GM10266 (cell line): ENCODE results near the gene PPP1CA.

Source experiments
- DNase-seq: peaks from one replicate; pipeline ENCODE4 v3.0.0; 2012; ENCODE audit errors: extremely low spot score
- TF ChIP-seq, protein P1 (sequence below): IDR thresholded peaks from 2 replicates; pipeline ENCODE4 v1.5.1; 2012; ENCODE audit warnings: mild to moderate bottlenecking, low read depth; ENCODE audit not compliant: control insufficient read depth, insufficient read depth; ENCODE audit errors: missing control alignments

PPP1CA gene

GRCh38 chr11:67397536-67397935 lies 4.1 kb downstream of the PPP1CA start:
- no peak for DNase-seq
- TF ChIP-seq, protein P1, sequence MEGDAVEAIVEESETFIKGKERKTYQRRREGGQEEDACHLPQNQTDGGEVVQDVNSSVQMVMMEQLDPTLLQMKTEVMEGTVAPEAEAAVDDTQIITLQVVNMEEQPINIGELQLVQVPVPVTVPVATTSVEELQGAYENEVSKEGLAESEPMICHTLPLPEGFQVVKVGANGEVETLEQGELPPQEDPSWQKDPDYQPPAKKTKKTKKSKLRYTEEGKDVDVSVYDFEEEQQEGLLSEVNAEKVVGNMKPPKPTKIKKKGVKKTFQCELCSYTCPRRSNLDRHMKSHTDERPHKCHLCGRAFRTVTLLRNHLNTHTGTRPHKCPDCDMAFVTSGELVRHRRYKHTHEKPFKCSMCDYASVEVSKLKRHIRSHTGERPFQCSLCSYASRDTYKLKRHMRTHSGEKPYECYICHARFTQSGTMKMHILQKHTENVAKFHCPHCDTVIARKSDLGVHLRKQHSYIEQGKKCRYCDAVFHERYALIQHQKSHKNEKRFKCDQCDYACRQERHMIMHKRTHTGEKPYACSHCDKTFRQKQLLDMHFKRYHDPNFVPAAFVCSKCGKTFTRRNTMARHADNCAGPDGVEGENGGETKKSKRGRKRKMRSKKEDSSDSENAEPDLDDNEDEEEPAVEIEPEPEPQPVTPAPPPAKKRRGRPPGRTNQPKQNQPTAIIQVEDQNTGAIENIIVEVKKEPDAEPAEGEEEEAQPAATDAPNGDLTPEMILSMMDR, result no peak

- DNase-seq, result no peak
- TF ChIP-seq, protein P1, result no peak
These were observed 4.9 kb downstream of the PPP1CA start for GRCh38 chr11:67396587-67397389.

- TF ChIP-seq, protein P1, result no peak
- DNase-seq, result no peak
These were observed 5.4 kb downstream of the PPP1CA start for GRCh38 chr11:67396259-67396581.

GRCh38 chr11:67395555-67396258 lies 6.0 kb downstream of the PPP1CA start:
- no peak for DNase-seq
- TF ChIP-seq, protein P1, result no peak

GRCh38 chr11:67393990-67394389 lies 7.7 kb downstream of the PPP1CA start:
- TF ChIP-seq, protein P1, result no peak
- DNase-seq, result no peak

GRCh38 chr11:67393437-67393836 lies 8.2 kb downstream of the PPP1CA start:
- no peak for DNase-seq
- TF ChIP-seq, protein P1, result no peak

DNA sequence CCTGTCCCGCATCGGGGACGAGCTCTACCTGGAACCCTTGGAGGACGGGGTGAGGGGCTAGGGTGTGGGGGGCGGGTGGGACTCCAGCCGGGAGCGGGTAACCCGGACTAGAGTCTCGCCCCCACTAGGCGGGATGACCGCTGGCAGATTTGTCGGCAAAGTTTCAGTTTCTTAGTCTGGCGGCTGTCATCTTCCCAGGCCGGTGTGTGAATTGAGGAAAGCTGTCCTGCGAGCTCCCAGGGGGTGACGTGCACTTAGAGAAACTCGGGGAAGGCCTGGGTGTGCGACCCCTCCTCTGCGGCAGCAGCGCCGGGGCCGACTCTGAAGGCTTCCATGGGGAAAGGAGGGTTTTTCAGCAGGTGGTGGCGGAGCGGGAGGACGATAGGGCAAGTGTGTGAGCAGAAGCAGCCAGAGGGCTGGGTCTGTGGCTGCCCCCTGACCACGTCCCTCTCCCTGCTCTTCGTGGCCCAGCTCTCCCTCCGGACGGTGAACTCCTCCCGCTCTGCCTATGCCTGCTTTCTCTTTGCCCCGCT lies 9.4 kb downstream of the PPP1CA start:
- TF ChIP-seq, protein P1, result no peak
- no peak for DNase-seq
